GM12892 (cell line): Measurements from ENCODE around the gene PADI2.

ENCODE experiments used
- DNase-seq: peaks from one replicate; pipeline ENCODE4 v3.0.0; 2011; ENCODE audit not compliant: insufficient read length
- FAIRE-seq: peaks from 2 replicates; lab custom pipeline; 2011; peaks lifted over from hg19 to GRCh38; lab: Jason Lieb, UNC
- POLR2A ChIP-seq: IDR thresholded peaks from 2 replicates; pipeline ENCODE4 v1.6.1; 2011; ENCODE audit warnings: low read depth, low read length, control low read depth
- POLR2AphosphoS5 ChIP-seq: IDR thresholded peaks from 2 replicates; pipeline ENCODE4 v1.6.1; 2011; ENCODE audit warnings: low read depth, low read length, control low read depth
- TAF1 ChIP-seq: IDR thresholded peaks from 2 replicates; pipeline ENCODE4 v1.6.1; 2011; ENCODE audit warnings: low read depth, mild to moderate bottlenecking, control low read depth, low read length, borderline replicate concordance

Gene PADI2

DNA sequence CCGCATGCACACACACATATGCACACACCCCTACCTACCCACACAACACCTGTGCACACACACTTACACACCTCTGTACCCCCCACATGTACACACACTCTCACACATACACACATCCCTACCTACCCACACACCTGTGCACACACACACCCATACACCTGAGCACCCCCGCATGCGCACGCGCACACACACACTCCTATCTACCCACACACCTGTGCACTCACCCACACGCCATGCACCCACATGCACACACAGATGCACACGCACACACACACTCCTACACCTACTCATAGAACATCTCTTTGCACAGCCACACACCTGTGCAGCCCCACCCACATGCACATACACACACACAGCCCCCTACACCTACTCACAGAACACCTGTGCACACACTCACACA is 15.5 kb upstream of the PADI2 start:
- no peak for DNase-seq
- FAIRE-seq = no peak
- no peak for TF ChIP-seq POLR2A
- no peak for TF ChIP-seq TAF1
- no peak for TF ChIP-seq POLR2AphosphoS5

GRCh38 chr1:17134034-17134433 is 14.8 kb upstream of the PADI2 start:
- DNase-seq (no peak), FAIRE-seq (no peak)
- TF ChIP-seq POLR2AphosphoS5 = no peak
- no peak for TF ChIP-seq TAF1
- no peak for TF ChIP-seq POLR2A

DNA sequence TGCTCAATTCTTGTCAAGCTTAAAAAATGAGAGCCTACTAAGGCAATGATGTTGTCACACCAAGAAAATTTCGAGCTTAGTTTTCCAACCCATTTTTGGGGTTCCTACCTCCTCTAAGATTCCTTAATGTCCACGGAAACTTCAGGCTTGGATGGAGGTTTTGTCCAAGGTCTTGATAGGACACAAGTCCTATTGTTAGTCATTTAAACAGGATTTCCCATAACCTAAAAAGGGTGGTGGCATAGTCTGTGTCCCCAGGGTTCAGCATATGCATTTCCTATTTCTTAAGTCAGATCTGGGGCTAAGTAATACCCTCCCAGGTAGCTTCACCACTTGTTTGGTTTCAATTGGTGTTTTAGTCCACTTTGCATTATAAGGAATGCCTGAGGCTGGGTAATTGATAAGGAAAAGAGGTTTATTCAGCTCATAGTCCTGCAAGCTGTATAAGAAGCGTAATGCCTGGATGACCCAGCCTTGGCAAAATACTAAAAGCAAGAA is 10.9 kb upstream of the PADI2 start:
- DNase-seq (no peak), FAIRE-seq (no peak)
- TF ChIP-seq POLR2A = no peak
- TF ChIP-seq POLR2AphosphoS5 = no peak
- TF ChIP-seq TAF1 = no peak

- TF ChIP-seq POLR2A (no peak), TAF1 (no peak), POLR2AphosphoS5 (no peak)
- no peak for FAIRE-seq
- DNase-seq = no peak
Measured at GRCh38 chr1:17128361-17128760, 9.1 kb upstream of the PADI2 start.

- FAIRE-seq = peak; percentile 85
- TF ChIP-seq POLR2A (no peak), TAF1 (no peak), POLR2AphosphoS5 (no peak)
Measured at GRCh38 chr1:17125756-17126237, 6.5 kb upstream of the PADI2 start.

GRCh38 chr1:17123196-17124045 is 4.2 kb upstream of the PADI2 start:
- TF ChIP-seq POLR2AphosphoS5 (no peak), TAF1 (no peak), POLR2A (no peak)
- no peak for FAIRE-seq
- DNase-seq = no peak

More at GRCh38 chr1:17125756-17126237, 6.5 kb upstream of the PADI2 start:
- DNase-seq = peak; percentile 80

- TF ChIP-seq POLR2A (no peak), POLR2AphosphoS5 (no peak), TAF1 (no peak)
- no peak for DNase-seq
Measured at GRCh38 chr1:17122521-17123164, 3.4 kb upstream of the PADI2 start.

DNA sequence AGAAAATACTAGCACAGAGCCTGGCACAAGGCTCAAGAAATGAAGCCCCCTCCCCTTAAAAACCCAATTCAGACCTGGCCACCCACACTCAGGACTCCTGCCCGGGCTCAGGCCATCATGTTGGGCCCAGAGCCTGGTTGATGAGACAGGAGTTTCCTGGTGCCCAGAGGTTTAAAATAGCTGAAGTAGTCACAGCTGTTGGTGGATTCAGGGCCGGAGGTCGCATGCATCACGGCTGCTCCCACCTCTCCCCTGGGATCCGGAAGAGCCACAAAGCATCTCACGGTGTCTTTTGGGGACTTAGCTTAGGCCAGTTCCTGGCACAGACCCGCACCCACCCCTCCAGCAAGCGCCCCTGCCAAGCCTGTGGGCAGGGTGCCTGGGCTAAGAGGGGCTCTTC is 2.6 kb upstream of the PADI2 start:
- FAIRE-seq (no peak), DNase-seq (no peak)
- TF ChIP-seq POLR2A (no peak), TAF1 (no peak), POLR2AphosphoS5 (no peak)

More at GRCh38 chr1:17122521-17123164, 3.4 kb upstream of the PADI2 start:
- peak; percentile 5 for FAIRE-seq

GRCh38 chr1:17120962-17121837 is 1.9 kb upstream of the PADI2 start:
- no peak for DNase-seq
- no peak for FAIRE-seq
- TF ChIP-seq TAF1 (no peak), POLR2AphosphoS5 (no peak), POLR2A (no peak)

- DNase-seq (no peak), FAIRE-seq (no peak)
- TF ChIP-seq POLR2A = no peak
- no peak for TF ChIP-seq POLR2AphosphoS5
- TF ChIP-seq TAF1 = no peak
Measured at GRCh38 chr1:17120481-17120877, 1.2 kb upstream of the PADI2 start.
